Left ventricle myocardium inferior (tissue), 1 donor: ENCODE measurements around the gene BEAN1. TPM values are rescaled to one million over a fixed set of nuclear protein-coding genes. Genes with fewer than 3 reads are reported as not detected.

Experiments
- DNase-seq: peaks from one replicate; pipeline ENCODE4 v3.0.0-alpha.2; 2020
- H3K27ac ChIP-seq: fragments of 200-600 bp; replicated peaks from 2 replicates; pipeline ENCODE4 v1.8.0; 2021
- H3K27me3 ChIP-seq: fragments of 200-600 bp; 2 replicates; pipeline ENCODE4 v1.8.0; 2021; ENCODE audit warnings: low read depth
- H3K36me3 ChIP-seq: fragments of 200-600 bp; 2 replicates; pipeline ENCODE4 v1.8.0; 2021
- H3K4me1 ChIP-seq: fragments of 200-600 bp; 2 replicates; pipeline ENCODE4 v1.8.0; 2021
- H3K4me3 ChIP-seq: fragments of 200-600 bp; 2 replicates; pipeline ENCODE4 v1.8.0; 2021; ENCODE audit warnings: mild to moderate bottlenecking, moderate library complexity
- H3K9me3 ChIP-seq: fragments of 200-600 bp; replicated peaks from 2 replicates; pipeline ENCODE4 v1.8.0; 2021
- CTCF ChIP-seq: fragments of 200-600 bp; IDR thresholded peaks from 2 replicates; pipeline ENCODE4 v1.8.0; 2021; ENCODE audit warnings: antibody characterized with exemption, mild to moderate bottlenecking, borderline replicate concordance
- intact Hi-C: fragments of 100-400 bp; cut with micrococcal nuclease; formaldehyde crosslinking; loops from one replicate; pipeline ENCODE4 v1.11.0; 2022
- total RNA-seq: library from RNA; stranded (reverse); fragmentation: NEBNext Ultra II Directional; extraction: Animal tissue kit (Norgen Biotek cat#: 25700); gene quantifications from one replicate; pipeline ENCODE4 v1.2.1, GENCODE V29; 2021
- donor health status: DM: no; HTN: yes; CAD: no; lungs with severe emphysema.

The BEAN1 gene
- total RNA-seq, 1 donor from 2014 or later = 0.33 TPM

- no peak for DNase-seq
- peaks cover 10% of the 10 kb centered on the region for H3K4me1 ChIP-seq
- no peaks in the 10 kb centered on the region for H3K36me3 ChIP-seq
- no peaks in the 10 kb centered on the region for H3K9me3 ChIP-seq
- TF ChIP-seq CTCF = no peak
- H3K4me3 ChIP-seq = no peak overlapping the region
- no peak overlapping the region for H3K27ac ChIP-seq
- intact Hi-C loops = no loop called here
- no peaks in the 10 kb centered on the region for H3K27me3 ChIP-seq
These were observed 8.8 kb downstream of the BEAN1 start for GRCh38 chr16:66435896-66436295.

- peaks cover 5% of the 10 kb centered on the region for H3K4me1 ChIP-seq
- H3K4me3 ChIP-seq = no peak overlapping the region
- no peak for DNase-seq
- H3K9me3 ChIP-seq = no peaks in the 10 kb centered on the region
- H3K27me3 ChIP-seq = no peaks in the 10 kb centered on the region
- no peaks in the 10 kb centered on the region for H3K36me3 ChIP-seq
- TF ChIP-seq CTCF = no peak
- intact Hi-C loops = no loop called here
- no peak overlapping the region for H3K27ac ChIP-seq
These were observed 10.4 kb downstream of the BEAN1 start for GRCh38 chr16:66437391-66437945.

DNA sequence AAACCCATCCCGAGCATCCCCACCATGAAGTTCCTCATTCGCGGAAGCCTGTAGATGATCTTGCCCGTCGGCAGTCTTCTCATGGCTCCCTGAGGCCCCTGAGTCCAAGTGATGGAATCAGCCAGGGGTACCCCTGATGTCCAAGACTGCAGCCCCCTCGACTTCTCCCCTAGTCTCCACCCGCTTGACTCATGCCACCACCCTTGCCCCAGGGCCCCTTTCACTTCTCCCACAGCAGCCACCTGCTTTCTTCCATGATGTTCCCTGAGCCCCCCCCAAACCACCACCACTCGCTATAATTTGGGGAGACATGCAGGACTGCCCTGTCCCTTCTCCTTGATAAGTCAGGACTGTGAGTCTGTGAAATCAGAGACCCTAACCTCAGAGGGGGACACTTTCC, 11.4 kb downstream of the BEAN1 start:
- Histone ChIP-seq H3K9me3 (no peaks in the 10 kb centered on the region), H3K36me3 (no peaks in the 10 kb centered on the region), H3K27me3 (no peaks in the 10 kb centered on the region), H3K27ac (no peak overlapping the region), H3K4me1 (no peaks in the 10 kb centered on the region), H3K4me3 (no peak overlapping the region)
- DNase-seq = no peak
- intact Hi-C loops = no loop called here
- no peak for TF ChIP-seq CTCF

GRCh38 chr16:66439051-66439730, 12.1 kb downstream of the BEAN1 start:
- no peak for DNase-seq
- Histone ChIP-seq H3K27ac (no peak overlapping the region), H3K27me3 (no peaks in the 10 kb centered on the region), H3K9me3 (no peaks in the 10 kb centered on the region), H3K4me1 (no peaks in the 10 kb centered on the region), H3K36me3 (no peaks in the 10 kb centered on the region), H3K4me3 (no peak overlapping the region)
- no peak for TF ChIP-seq CTCF
- intact Hi-C loops = no loop called here

DNA sequence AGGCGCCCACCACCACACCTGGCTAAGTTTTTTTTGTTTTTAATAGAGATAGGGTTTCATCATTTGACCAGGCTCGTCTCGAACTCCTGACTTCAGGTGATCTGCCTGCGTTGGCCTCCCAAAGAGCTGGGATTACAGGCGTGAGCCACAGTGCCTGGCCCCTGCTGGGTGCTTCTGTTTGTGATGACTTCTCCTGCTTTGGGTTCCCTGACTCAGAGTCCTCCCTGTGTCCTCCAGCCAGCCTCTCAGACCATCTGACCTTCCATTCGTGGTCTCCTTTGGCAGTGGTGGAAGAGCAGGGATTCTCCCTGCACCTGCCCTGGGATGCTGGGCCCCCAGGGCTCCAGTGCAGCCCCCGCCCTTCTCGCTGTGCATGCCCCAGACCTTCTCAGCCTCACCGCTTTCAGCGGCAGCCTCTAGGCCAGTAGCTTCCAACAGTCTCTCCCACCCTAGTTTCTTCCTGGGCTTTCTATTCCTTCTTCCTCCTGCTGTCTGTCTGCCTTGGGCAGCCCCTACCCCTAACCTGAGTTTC, 13.2 kb downstream of the BEAN1 start:
- intact Hi-C loops = no loop called here
- no peak for TF ChIP-seq CTCF
- no peaks in the 10 kb centered on the region for H3K9me3 ChIP-seq
- H3K27me3 ChIP-seq = no peaks in the 10 kb centered on the region
- H3K27ac ChIP-seq = no peak overlapping the region
- no peak for DNase-seq
- no peaks in the 10 kb centered on the region for H3K36me3 ChIP-seq
- H3K4me3 ChIP-seq = no peak overlapping the region
- H3K4me1 ChIP-seq = no peaks in the 10 kb centered on the region
